GM12891 (cell line): Measurements from ENCODE around the gene ARHGAP19.

Source experiments
- POLR2A ChIP-seq: IDR thresholded peaks from 2 replicates; pipeline ENCODE4 v1.6.1; 2011; ENCODE audit warnings: low read depth, low read length, control low read depth
- POLR2AphosphoS5 ChIP-seq: IDR thresholded peaks from 2 replicates; pipeline ENCODE4 v1.6.1; 2011; ENCODE audit warnings: low read depth, low read length, control low read depth
- TAF1 ChIP-seq: IDR thresholded peaks from 2 replicates; pipeline ENCODE4 v1.6.1; 2011; ENCODE audit warnings: low read depth, low read length, control low read depth

DNA sequence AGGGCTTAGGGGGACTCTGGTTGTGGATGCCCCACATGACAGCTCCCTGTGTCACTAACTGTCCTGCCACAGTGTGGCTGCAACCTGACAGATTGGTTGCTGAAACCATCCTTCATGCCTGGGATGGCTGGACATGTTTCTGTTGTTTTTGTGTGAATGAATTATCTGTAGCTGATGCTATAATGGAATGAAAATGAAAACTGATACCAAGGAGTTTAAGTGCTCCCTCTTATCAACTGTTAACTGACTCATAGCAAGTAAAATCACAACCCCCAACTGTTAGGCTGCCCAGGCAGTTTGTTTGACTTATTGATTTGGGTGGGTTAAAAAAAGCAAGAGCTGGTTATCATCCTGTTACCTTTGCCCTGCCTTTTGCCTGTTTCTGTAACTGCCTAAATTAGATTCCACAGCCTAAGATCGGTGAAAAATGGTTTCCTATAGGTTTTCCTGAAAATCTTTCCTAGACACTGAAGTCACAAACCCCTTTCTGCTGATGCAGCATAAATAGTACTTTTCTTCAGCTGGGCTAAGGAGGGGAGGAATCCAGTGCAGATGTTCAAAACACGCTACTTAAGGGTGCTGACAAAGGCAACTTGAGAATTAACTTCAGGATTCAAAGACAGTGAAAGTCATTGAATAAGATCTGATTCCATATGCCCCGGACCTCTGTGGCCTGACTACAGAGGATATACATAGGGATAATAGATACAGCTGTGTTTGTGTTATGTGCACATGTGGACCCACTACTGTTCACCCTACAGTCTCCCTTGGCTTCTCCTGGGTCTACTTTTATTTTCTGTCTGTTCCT is 36.4 kb upstream of the ARHGAP19 start:
- TF ChIP-seq POLR2AphosphoS5 (no peak), POLR2A (no peak), TAF1 (no peak)
